ENCODE measurements around the gene CDH4. TPM values are rescaled to one million over a fixed set of nuclear protein-coding genes. Genes with fewer than 3 reads are reported as not detected.

CDH4 gene
- polyA plus RNA-seq, 1 experiment, result 1.5 TPM

DNA sequence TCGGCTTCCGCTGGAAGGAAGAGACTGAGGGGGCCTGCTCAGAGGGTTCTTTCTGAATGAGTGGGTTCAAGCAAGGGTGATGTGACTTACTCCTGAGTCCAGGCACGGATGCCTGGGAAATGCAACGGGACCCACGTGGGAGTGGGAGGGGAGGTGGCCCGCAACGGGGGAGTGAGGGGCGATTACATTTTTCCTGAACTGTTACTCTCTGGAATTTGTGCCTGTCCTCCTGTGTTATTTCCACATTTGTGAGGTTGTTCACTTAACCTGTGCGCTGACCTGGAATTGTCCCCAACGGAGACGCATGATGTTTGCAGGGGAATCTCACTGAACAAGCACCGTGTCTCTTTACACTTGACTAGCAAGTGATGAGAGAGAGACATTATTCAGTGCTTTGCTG, 209.4 kb downstream of the CDH4 start:
- ChIA-PET CTCF (no interaction called here), POLR2A (no interaction called here)
- DNase-seq (ENCODE audit: low read depth), result no peak
- Histone ChIP-seq H3K36me3 (ENCODE audit: control insufficient read depth, insufficient read depth, low read length) (no peaks in the 10 kb centered on the region), H3K4me3 (ENCODE audit: low read depth, low read length) (no peak overlapping the region), H3K27me3 (ENCODE audit: control insufficient read depth, insufficient read depth, low read length) (no peaks in the 10 kb centered on the region)
- TF ChIP-seq, protein P1, sequence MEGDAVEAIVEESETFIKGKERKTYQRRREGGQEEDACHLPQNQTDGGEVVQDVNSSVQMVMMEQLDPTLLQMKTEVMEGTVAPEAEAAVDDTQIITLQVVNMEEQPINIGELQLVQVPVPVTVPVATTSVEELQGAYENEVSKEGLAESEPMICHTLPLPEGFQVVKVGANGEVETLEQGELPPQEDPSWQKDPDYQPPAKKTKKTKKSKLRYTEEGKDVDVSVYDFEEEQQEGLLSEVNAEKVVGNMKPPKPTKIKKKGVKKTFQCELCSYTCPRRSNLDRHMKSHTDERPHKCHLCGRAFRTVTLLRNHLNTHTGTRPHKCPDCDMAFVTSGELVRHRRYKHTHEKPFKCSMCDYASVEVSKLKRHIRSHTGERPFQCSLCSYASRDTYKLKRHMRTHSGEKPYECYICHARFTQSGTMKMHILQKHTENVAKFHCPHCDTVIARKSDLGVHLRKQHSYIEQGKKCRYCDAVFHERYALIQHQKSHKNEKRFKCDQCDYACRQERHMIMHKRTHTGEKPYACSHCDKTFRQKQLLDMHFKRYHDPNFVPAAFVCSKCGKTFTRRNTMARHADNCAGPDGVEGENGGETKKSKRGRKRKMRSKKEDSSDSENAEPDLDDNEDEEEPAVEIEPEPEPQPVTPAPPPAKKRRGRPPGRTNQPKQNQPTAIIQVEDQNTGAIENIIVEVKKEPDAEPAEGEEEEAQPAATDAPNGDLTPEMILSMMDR (IDR thresholded peaks at IDR 0.05; ENCODE audit: insufficient read depth, low read depth, low read length), result no peak

DNA sequence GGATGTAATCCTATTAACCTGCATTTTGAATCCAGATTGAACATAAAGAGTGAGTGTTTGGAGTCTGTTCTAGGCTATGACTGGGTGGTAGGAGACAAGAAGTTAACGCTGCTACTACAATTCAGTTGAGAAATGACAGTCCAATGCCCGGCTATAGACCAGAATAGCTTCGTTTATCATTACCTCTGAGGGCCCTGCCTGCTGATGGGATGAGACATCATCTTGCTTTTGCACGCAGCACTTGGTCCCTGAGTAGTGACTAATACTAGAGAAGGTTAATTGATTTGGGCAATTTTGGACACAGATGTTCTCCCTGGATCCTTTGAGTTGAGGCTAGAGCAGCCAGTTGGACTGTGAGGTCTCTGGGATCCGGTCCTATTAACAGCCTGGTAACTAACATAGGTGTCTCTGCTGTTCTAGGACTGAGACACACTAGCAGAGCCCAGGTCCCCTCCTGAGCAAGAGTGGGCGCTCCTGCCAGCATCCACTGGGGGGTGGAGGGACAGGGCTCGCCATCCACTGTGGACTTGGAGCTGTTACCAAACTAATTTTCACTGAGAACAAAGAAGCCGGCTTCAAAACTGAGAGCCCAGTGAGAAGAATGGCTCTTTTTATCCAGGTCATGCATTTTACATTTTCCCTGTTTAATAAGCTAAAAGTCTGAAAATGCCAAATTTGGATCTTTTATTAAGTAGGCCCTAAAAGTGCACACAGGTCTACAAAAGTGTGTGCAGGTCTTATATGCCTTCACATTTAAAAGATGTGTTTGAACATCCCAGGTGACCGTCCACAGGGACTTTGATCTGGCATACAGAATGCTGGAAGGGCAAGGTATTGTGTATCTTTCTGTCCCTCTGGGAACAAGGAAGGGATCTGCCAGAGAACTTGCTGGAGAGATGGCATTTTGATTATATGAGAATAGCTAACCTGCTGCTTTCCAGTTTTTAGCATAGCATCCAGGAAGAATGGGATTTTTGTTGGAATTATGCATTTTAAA, 212.5 kb downstream of the CDH4 start:
- POLR2A ChIA-PET, result no interaction called here
- TF ChIP-seq, protein P1 (IDR thresholded peaks at IDR 0.05; ENCODE audit: insufficient read depth, low read depth, low read length), result no peak
- H3K27me3 ChIP-seq (ENCODE audit: control insufficient read depth, insufficient read depth, low read length), result no peaks in the 10 kb centered on the region
- no peaks in the 10 kb centered on the region for H3K36me3 ChIP-seq (ENCODE audit: control insufficient read depth, insufficient read depth, low read length)
- no peak overlapping the region for H3K4me3 ChIP-seq (ENCODE audit: low read depth, low read length)
- no peak for DNase-seq (ENCODE audit: low read depth)
- CTCF ChIA-PET, result interaction anchor here (0.6 kb wide), 1 partner anchor 80 kb away, joined by 3 read pairs; no protein-coding TSS in a partner anchor

DNA sequence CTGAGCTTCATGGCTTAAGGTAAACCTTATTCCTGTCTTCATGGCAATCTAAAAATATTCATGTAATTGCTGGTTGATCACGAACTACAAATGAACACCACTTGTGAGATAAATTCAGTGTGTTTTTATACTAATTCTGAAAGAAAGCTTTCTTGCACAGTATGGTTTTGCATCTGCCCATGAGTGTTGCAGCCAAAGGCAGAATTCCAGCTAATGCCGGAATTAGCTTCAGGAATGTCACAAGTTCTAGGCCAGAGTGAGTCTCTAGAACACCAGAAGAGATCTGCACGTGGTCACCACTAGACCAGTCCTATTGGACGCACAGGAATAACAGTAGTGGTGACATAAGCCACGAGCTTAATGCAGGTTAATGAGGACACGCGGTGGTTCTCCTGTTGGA, 223.7 kb downstream of the CDH4 start:
- TF ChIP-seq, protein P1 (IDR thresholded peaks at IDR 0.05; ENCODE audit: insufficient read depth, low read depth, low read length), result no peak
- DNase-seq (ENCODE audit: low read depth), result no peak
- ChIA-PET CTCF (no interaction called here), POLR2A (no interaction called here)
- no peak overlapping the region for H3K4me3 ChIP-seq (ENCODE audit: low read depth, low read length)
- H3K27me3 ChIP-seq (ENCODE audit: control insufficient read depth, insufficient read depth, low read length), result no peaks in the 10 kb centered on the region
- no peaks in the 10 kb centered on the region for H3K36me3 ChIP-seq (ENCODE audit: control insufficient read depth, insufficient read depth, low read length)

DNA sequence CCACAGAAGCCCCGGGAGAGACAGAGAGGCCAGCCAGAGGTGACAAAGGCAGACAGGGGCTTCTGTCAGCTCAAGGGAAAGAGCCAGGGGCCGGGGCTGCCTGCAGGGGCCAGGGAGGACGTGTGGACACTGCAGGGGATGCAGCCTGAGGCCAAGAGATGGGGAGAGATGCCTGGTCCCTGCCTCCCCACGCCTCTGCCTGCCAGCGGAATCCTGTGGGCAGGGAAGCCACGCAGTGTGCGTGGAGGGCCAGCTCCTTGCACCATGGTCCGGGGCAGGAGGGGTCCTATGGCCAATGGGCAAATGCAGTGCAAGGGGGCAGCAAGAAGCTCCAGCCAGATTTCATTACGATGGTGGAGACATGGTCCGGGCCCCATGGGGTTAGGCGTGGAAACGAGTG, 224.9 kb downstream of the CDH4 start:
- TF ChIP-seq, protein P1 (IDR thresholded peaks at IDR 0.05; ENCODE audit: insufficient read depth, low read depth, low read length), result no peak
- POLR2A ChIA-PET, result no interaction called here

DNA sequence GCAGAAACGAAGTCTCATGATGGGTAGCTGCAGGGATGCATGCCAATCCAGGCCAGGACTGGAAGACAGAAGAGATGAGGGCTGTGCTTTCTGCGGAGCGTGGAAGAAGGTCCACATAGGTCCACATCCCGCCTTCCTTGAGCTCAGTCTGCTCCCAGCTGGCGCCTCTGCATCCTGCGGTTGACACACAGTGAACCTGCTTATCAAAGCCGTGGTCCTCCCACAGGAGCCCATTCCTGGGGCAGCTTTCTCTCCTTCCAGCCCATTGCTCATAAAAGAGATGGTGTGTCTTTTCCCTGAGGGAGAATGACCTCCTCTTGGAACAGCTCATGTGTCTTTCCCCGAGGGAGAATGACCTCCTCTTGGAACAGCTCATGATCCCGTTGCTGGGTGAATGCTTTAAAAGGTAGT, 225.4 kb downstream of the CDH4 start:
- ChIA-PET POLR2A (no interaction called here), CTCF (interaction anchor here (0.6 kb wide), 1 partner anchor 110 kb away, joined by 3 read pairs; no protein-coding TSS in a partner anchor)
- Histone ChIP-seq H3K4me3 (ENCODE audit: low read depth, low read length) (no peak overlapping the region), H3K36me3 (ENCODE audit: control insufficient read depth, insufficient read depth, low read length) (no peaks in the 10 kb centered on the region), H3K27me3 (ENCODE audit: control insufficient read depth, insufficient read depth, low read length) (no peaks in the 10 kb centered on the region)
- DNase-seq (ENCODE audit: low read depth), result no peak
- TF ChIP-seq, protein P1 (IDR thresholded peaks at IDR 0.05; ENCODE audit: insufficient read depth, low read depth, low read length), result no peak

More for the DNA sequence above, 224.9 kb downstream of the CDH4 start:
- CTCF ChIA-PET, result interaction anchor here (0.6 kb wide), 1 partner anchor 109 kb away, joined by 3 read pairs; no protein-coding TSS in a partner anchor
- DNase-seq (ENCODE audit: low read depth), result no peak
- no peaks in the 10 kb centered on the region for H3K36me3 ChIP-seq (ENCODE audit: control insufficient read depth, insufficient read depth, low read length)
- no peaks in the 10 kb centered on the region for H3K27me3 ChIP-seq (ENCODE audit: control insufficient read depth, insufficient read depth, low read length)
- H3K4me3 ChIP-seq (ENCODE audit: low read depth, low read length), result no peak overlapping the region

All from BJ (cell line).